ENCODE data around the gene EMC9.

EMC9 gene

GRCh38 chr14:24145219-24145618 lies 3.8 kb upstream of the EMC9 start:
- Histone ChIP-seq H3K4me2 (ENCODE audit: insufficient read depth, low read length) (peak overlapping the region; percentile 93), H2AFZ (ENCODE audit: low read depth, low read length) (no peak overlapping the region), H3K9me3 (ENCODE audit: insufficient read depth, low read length, severe bottlenecking) (no peaks in the 10 kb centered on the region), H3K4me3 (ENCODE audit: low read depth in 1 of 2, low read length in 2 of 2) (peak overlapping the region; percentile 67 to 76; a peak in 3 of 4 replicates), H4K20me1 (ENCODE audit: insufficient read depth, low read length) (peaks cover 26% of the 10 kb centered on the region), H3K79me2 (ENCODE audit: insufficient read depth, low read length) (peaks cover 65% of the 10 kb centered on the region), H3K27ac (ENCODE audit: low read length) (peak overlapping the region; percentile 92), H3K27me3 (ENCODE audit: insufficient read depth, low read length, poor library complexity) (no peaks in the 10 kb centered on the region), H3K36me3 (ENCODE audit: insufficient read depth, low read length) (peaks cover 56% of the 10 kb centered on the region), H3K4me1 (ENCODE audit: insufficient read depth, low read length) (peaks cover 69% of the 10 kb centered on the region), H3K9ac (ENCODE audit: low read depth, low read length) (peak overlapping the region; percentile 81)
- no peak for ATAC-seq (ENCODE audit: insufficient read depth, low read depth)
- no peak for DNase-seq
- no peak for TF ChIP-seq EZH2 (IDR thresholded peaks at IDR 0.05; ENCODE audit: borderline replicate concordance, low read depth, low read length, severe bottlenecking)
- TF ChIP-seq, protein P1, sequence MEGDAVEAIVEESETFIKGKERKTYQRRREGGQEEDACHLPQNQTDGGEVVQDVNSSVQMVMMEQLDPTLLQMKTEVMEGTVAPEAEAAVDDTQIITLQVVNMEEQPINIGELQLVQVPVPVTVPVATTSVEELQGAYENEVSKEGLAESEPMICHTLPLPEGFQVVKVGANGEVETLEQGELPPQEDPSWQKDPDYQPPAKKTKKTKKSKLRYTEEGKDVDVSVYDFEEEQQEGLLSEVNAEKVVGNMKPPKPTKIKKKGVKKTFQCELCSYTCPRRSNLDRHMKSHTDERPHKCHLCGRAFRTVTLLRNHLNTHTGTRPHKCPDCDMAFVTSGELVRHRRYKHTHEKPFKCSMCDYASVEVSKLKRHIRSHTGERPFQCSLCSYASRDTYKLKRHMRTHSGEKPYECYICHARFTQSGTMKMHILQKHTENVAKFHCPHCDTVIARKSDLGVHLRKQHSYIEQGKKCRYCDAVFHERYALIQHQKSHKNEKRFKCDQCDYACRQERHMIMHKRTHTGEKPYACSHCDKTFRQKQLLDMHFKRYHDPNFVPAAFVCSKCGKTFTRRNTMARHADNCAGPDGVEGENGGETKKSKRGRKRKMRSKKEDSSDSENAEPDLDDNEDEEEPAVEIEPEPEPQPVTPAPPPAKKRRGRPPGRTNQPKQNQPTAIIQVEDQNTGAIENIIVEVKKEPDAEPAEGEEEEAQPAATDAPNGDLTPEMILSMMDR (IDR thresholded peaks at IDR 0.05; ENCODE audit: borderline replicate concordance, extremely low read depth, low read length, poor library complexity, severe bottlenecking), result no peak

DNA sequence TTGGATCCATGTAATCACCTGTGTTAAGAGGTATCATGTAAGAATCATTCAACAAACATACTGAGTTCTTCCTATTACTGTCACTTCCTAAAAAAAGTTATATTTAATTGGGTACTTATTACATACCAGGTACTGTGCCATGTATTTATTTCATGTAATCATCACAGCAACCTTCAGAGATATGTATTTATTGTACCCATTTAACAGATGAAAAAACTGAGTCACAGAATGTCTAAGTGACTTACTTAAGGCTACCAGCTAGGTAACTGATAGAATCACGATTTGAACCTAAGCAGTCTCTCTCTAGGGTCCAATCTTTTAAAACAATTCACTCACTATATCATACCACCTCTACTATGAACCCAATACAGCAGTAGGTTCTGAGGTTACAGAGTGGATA lies 3.1 kb upstream of the EMC9 start:
- no peak overlapping the region for H3K9ac ChIP-seq (ENCODE audit: low read depth, low read length)

GRCh38 chr14:24143511-24143910 lies 2.1 kb upstream of the EMC9 start:
- Histone ChIP-seq H3K27me3 (ENCODE audit: insufficient read depth, low read length, poor library complexity) (no peaks in the 10 kb centered on the region), H3K4me3 (ENCODE audit: low read depth in 1 of 2, low read length in 2 of 2) (no peak overlapping the region), H2AFZ (ENCODE audit: low read depth, low read length) (no peak overlapping the region), H3K4me1 (ENCODE audit: insufficient read depth, low read length) (peaks cover 70% of the 10 kb centered on the region), H3K27ac (ENCODE audit: low read length) (no peak overlapping the region), H3K9ac (ENCODE audit: low read depth, low read length) (no peak overlapping the region), H3K9me3 (ENCODE audit: insufficient read depth, low read length, severe bottlenecking) (no peaks in the 10 kb centered on the region), H3K4me2 (ENCODE audit: insufficient read depth, low read length) (no peak overlapping the region), H4K20me1 (ENCODE audit: insufficient read depth, low read length) (peaks cover 26% of the 10 kb centered on the region), H3K36me3 (ENCODE audit: insufficient read depth, low read length) (peaks cover 52% of the 10 kb centered on the region), H3K79me2 (ENCODE audit: insufficient read depth, low read length) (peaks cover 68% of the 10 kb centered on the region)
- DNase-seq (no peak), ATAC-seq (ENCODE audit: insufficient read depth, low read depth) (no peak)
- TF ChIP-seq EZH2 (IDR thresholded peaks at IDR 0.05; ENCODE audit: borderline replicate concordance, low read depth, low read length, severe bottlenecking), result no peak
- TF ChIP-seq, protein P1 (IDR thresholded peaks at IDR 0.05; ENCODE audit: borderline replicate concordance, extremely low read depth, low read length, poor library complexity, severe bottlenecking), result no peak

More for the DNA sequence above, 3.1 kb upstream of the EMC9 start:
- DNase-seq (no peak), ATAC-seq (ENCODE audit: insufficient read depth, low read depth) (no peak)
- peaks cover 23% of the 10 kb centered on the region for H4K20me1 ChIP-seq (ENCODE audit: insufficient read depth, low read length)
- peak overlapping the region; percentile 93; the same call in 1 of the 2 replicates for H3K4me2 ChIP-seq (ENCODE audit: insufficient read depth, low read length)
- H3K79me2 ChIP-seq (ENCODE audit: insufficient read depth, low read length), result peaks cover 66% of the 10 kb centered on the region
- H3K27ac ChIP-seq (ENCODE audit: low read length), result no peak overlapping the region
- no peaks in the 10 kb centered on the region for H3K27me3 ChIP-seq (ENCODE audit: insufficient read depth, low read length, poor library complexity)
- H3K4me1 ChIP-seq (ENCODE audit: insufficient read depth, low read length), result peaks cover 70% of the 10 kb centered on the region
- H3K9me3 ChIP-seq (ENCODE audit: insufficient read depth, low read length, severe bottlenecking), result no peaks in the 10 kb centered on the region
- TF ChIP-seq, protein P1 (IDR thresholded peaks at IDR 0.05; ENCODE audit: borderline replicate concordance, extremely low read depth, low read length, poor library complexity, severe bottlenecking), result no peak
- no peak for TF ChIP-seq EZH2 (IDR thresholded peaks at IDR 0.05; ENCODE audit: borderline replicate concordance, low read depth, low read length, severe bottlenecking)
- no peak overlapping the region; a peak in 1 of 4 replicates for H3K4me3 ChIP-seq (ENCODE audit: low read depth in 1 of 2, low read length in 2 of 2)
- no peak overlapping the region for H2AFZ ChIP-seq (ENCODE audit: low read depth, low read length)
- H3K36me3 ChIP-seq (ENCODE audit: insufficient read depth, low read length), result peaks cover 51% of the 10 kb centered on the region

Data from DND-41 (cell line).